Mammary epithelial cell (primary cell): Measurements from ENCODE around the gene HTR1E.

Experiments used
- CTCF ChIP-seq, 2 donors: IDR thresholded peaks in 1 of 2; conservative IDR thresholded peaks in 1 of 2; 2 replicates each; pipeline ENCODE4 v1.5.1; 2011 to 2012; ENCODE audit warnings: inconsistent platforms in 2 of 2, low read length in 2 of 2, mild to moderate bottlenecking in 2 of 2, control low read depth in 1 of 2, low read depth in 1 of 2; ENCODE audit not compliant: insufficient read depth in 1 of 2; ENCODE audit errors: extremely low read depth in 1 of 2
- EZH2 ChIP-seq: IDR thresholded peaks from 2 replicates; pipeline ENCODE4 v1.6.1; 2012; ENCODE audit warnings: low read length, inconsistent platforms, borderline replicate concordance

GRCh38 chr6:86942769-86943516, 5.6 kb downstream of the HTR1E start:
- no peak for TF ChIP-seq CTCF (conservative IDR thresholded peaks at IDR 0.05 in 1 of 2, IDR thresholded peaks at IDR 0.05 in 1 of 2; ENCODE audit: extremely low read depth in 1 of 2, insufficient read depth in 1 of 2, low read depth in 1 of 2, low read length in 2 of 2)
- no peak for TF ChIP-seq EZH2
